AG08396 (cell line): Measurements from ENCODE around the gene RPS5.
"Not testable (repeated sequence)": the region's sequence is repeated elsewhere in the genome, so short reads cannot be mapped to it uniquely, and the experiment has no call there.

Experiments
- DNase-seq: peaks from one replicate; pipeline ENCODE4 v3.0.0; 2012; ENCODE audit warnings: low spot score, mixed read lengths

RPS5 gene

GRCh38 chr19:58406818-58407657 lies 20.0 kb downstream of the RPS5 start:
- DNase-seq = no peak

GRCh38 chr19:58407658-58408151 lies 20.6 kb downstream of the RPS5 start:
- no peak for DNase-seq

- peak; percentile 97 for DNase-seq
These were observed 21.3 kb downstream of the RPS5 start, which contains the start of gene ZNF584 for GRCh38 chr19:58408152-58409009. Gene ZNF584, plus strand, starts transcription at chr19:58408649. Its CDS starts 499 bp downstream, at chr19:58409148.

GRCh38 chr19:58409010-58409790 lies 22.1 kb downstream of the RPS5 start:
- no peak for DNase-seq

GRCh38 chr19:58416604-58417003 lies 29.5 kb downstream of the RPS5 start:
- no peak for DNase-seq

GRCh38 chr19:58417071-58417470 lies 30.0 kb downstream of the RPS5 start:
- DNase-seq = no peak

GRCh38 chr19:58428617-58429016 lies 41.5 kb downstream of the RPS5 start:
- no peak for DNase-seq

GRCh38 chr19:58429745-58430144 lies 42.7 kb downstream of the RPS5 start:
- DNase-seq = no peak

GRCh38 chr19:58434217-58434616 lies 47.1 kb downstream of the RPS5 start:
- DNase-seq = no peak

GRCh38 chr19:58439576-58440554 lies 52.8 kb downstream of the RPS5 start, which contains the start of gene ZNF132:
Gene ZNF132, minus strand, starts transcription at chr19:58440153. Its CDS starts 332 bp downstream, at chr19:58439821.
- peak; percentile 98 for DNase-seq

- DNase-seq = no peak
These were observed 53.5 kb downstream of the RPS5 start for GRCh38 chr19:58440556-58440955.

- DNase-seq = not testable (repeated sequence)
These were observed 55.9 kb downstream of the RPS5 start for GRCh38 chr19:58442986-58443385.
